Right ventricle myocardium superior (tissue), 1 donor: Measurements from ENCODE around the gene OPRD1. TPM values are rescaled to one million over a fixed set of nuclear protein-coding genes. Genes with fewer than 3 reads are reported as not detected.
"Not testable (repeated sequence)": the region's sequence is repeated elsewhere in the genome, so short reads cannot be mapped to it uniquely, and the experiment has no call there.

Source experiments
- ATAC-seq: fragments of 200-7000 bp; cut with Tn5 transposase; one replicate; pipeline ENCODE4 v1.9.1; 2020; ENCODE audit warnings: mild to moderate bottlenecking; ENCODE audit not compliant: poor library complexity
- DNase-seq: peaks from one replicate; pipeline ENCODE4 v3.0.0-alpha.2; 2020
- intact Hi-C: fragments of 100-400 bp; cut with DNase I; formaldehyde crosslinking; loops from one replicate; pipeline ENCODE4 v1.11.2; 2022
- total RNA-seq: library from RNA; stranded (reverse); fragmentation: NEBNext Ultra II Directional; extraction: Animal tissue kit (Norgen Biotek cat#: 25700); gene quantifications from one replicate; pipeline ENCODE4 v1.2.1, GENCODE V29; 2021
- donor health status: DM: no; HTN: yes; CAD: no; lungs with severe emphysema.

The OPRD1 gene
- total RNA-seq, 1 donor from 2014 or later = not detected

DNA sequence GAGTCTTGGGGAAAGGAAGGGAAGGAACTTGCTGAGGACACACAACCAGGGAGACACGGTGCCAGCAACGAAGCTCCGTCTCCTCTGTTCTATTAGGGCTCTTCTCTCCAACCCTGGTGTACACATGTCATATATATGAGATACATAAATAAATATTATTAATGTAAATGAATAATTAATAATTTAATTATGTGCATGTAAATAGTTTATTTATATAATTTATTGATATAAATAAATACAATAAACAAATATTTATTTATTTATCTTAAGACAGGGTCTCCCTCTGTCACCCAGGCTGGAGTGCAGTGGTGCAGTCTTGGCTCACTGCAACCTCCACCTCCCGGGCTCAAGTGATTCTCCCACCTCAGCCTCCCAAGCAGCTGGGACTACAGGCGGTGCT lies 17.4 kb upstream of the OPRD1 start:
- ATAC-seq, DNase-seq, intact Hi-C loops: not testable (repeated sequence)

DNA sequence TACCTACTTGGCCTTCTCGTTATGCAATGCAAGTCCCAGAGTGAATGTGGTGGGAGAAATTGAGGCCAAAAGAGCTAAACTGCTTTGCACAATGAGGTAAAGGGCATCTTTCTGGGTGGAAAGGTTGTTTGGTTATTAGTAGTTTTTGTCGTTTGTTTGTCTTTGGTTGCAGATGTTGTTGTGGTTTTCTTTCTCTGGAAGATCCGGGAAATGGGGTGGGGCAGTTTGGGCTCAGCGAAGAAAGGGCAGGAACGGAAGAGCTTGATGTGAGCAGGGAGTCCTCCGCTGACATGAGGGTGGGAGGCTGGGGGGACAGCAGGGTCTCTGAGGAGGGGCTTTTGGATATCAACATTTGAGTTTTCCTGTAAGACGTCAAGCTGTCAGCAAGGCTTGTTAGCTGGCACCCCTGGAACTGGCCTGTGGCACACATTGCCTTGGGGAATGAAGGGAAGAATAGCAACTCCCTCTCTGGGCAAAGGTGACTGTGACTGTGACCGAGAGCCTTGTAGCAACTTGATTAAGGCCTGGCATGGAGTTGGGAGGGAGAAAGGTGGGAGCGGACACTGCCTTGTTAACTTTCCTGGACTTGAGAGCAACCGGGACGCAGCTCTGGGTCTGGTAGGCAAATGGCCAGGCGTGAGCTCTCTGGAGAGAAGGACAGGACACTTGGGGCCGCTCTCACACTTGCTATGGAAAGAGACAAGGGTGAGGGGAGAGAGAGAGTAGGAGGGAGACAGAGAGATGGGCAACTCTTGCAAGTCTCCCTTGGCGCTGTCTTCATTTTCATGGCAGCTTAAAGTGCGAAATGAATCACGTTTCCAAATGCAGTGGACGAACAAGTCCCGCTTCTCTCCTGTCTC lies 15.4 kb upstream of the OPRD1 start:
- intact Hi-C loops = no loop called here
- no peak for DNase-seq
- peak; percentile 67 for ATAC-seq

DNA sequence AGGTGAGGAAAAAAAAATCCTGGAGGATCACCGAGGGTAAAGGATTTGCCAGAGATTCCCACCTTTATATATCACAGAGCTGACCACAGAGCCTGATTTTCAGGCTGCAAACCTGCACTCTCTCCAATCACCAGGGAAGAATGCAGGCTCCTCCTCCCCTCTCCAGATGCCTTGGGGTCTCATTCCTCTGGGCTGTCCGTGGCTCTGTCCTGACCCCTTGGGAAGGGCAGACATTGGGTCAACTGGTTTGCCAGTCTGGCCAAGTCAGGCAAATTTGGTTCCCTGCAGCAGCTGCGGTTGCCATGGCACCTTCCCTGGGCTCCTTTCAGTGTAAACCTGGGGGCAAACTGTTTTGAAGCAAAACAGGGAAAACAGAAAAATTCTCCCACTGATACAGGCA lies 11.6 kb upstream of the OPRD1 start:
- intact Hi-C loops = no loop called here
- no peak for ATAC-seq

DNA sequence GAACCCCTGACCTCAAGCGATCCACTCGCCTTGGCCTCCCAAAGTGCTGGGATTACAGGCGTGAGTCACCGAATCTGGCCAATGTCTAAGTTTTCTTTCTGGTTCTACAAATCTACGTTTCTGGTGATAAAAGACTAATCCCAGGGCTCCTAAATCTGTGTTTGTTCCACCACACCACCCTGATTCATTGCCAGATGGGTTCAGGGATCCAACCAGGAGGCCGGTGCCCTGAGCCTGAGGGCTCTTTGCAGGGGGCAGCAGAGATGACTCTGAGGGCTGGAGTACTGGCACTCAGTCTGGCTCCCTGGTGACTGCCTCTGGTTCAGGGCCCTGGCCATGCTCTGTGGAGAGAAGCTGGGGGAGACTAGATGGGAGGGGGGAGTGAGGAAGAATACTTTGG lies 10.5 kb upstream of the OPRD1 start:
- intact Hi-C loops = no loop called here
- DNase-seq = no peak
- ATAC-seq = no peak

More for the DNA sequence above, 11.6 kb upstream of the OPRD1 start:
- no peak for DNase-seq

DNA sequence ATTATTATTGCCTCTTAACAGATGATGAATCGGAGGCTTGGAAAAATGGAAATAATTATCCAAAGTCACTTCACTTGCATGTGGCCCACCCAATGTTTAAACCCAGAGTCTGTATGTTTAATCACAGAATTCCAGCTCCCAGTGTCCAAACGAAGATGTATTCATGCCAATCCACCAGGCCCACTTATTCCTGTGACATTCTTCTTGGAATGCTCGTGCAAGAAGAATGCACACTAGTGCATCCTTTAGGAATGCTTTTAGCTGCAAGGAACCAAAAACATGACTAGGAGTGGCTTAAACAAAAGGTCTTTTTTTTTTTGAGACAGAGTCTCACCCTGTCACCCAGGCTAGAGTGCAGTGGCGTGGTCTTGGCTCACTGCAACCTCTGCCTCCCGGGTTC lies 8.9 kb upstream of the OPRD1 start:
- no peak for DNase-seq
- intact Hi-C loops = no loop called here
- no peak for ATAC-seq

DNA sequence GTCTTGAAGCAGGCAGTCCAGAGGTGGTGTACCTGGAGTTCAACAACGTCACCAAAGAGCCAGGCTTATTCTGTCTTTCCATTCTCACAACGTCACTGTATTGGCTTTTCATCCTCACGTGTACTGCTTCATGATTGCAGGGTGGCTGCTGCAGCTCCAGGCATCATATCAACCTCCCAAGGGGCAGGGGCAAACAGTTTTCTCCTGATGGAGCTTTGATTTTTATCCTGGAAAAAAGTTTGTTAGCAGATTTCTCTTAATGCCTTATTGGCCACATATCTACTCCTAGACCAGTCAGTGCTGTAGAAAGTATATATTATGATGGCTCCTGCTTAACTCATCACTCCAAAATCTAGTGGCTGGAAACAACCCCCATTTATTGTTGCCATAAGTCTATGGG lies 8.3 kb upstream of the OPRD1 start:
- ATAC-seq (no peak), DNase-seq (no peak)
- intact Hi-C loops = loop anchor here (2.0 kb wide), 1 partner anchor 61 kb away; no protein-coding TSS in a partner anchor

DNA sequence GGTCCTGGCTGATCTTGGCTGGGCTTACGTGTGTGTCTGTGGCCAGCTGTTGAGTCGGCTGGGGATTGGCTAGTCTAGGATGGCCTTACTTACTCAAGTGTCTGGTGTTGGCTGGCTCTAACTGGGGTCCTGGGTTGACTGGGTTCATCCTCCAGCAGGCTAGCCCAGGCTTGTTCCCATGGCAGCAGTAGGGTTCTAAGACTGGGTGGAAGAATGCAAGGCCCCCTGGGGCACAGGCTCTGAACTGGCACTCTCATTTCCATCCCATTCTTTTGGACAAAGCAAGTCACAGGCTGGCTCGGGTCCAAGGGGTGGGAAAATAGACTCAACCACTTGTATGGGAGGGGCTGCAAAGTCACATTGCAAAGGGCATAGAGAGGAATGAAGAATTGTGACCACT lies 7.9 kb upstream of the OPRD1 start:
- DNase-seq = no peak
- ATAC-seq = no peak
- intact Hi-C loops = loop anchor here (2.0 kb wide), 1 partner anchor 61 kb away; no protein-coding TSS in a partner anchor

DNA sequence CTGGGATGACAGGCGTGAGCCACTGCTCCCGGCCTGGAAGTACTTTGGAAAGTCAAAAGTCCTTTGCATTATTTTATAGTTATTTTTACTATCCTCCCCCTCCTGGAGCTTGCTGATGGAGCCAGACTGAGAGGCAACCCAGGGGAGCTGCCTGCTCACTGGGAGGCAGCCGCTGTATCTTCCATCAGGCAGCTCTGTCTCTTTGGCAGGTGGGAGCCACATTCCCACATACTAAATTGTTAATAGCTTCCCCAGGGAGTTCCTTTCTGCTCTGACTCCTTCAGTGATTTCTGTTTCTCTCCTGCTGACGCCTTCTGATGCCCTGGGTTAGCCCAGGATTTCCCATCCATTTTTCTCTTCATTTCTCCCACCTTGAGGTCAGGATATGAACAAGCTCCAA lies 4.9 kb upstream of the OPRD1 start:
- intact Hi-C loops = no loop called here
- ATAC-seq (no peak), DNase-seq (no peak)

DNA sequence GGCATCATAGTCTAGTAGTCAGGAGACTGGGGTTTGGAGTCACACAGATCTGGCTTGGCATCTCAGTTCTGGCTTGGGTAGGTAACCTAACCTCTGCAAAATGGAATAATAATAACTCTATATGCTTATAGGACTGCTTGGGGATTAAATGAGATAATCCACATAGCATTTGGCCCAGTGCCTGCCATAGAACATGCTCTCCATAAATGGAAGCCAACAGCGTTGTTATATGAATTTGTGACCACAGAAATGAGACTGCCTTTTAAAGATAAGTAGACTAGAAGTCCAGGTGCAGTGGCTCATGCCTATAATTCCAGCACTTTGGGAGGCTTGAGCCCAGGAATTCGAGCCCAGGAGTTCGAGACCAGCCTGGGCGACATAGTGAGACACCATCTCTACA lies 4.0 kb upstream of the OPRD1 start:
- intact Hi-C loops = no loop called here
- DNase-seq (no peak), ATAC-seq (no peak)

DNA sequence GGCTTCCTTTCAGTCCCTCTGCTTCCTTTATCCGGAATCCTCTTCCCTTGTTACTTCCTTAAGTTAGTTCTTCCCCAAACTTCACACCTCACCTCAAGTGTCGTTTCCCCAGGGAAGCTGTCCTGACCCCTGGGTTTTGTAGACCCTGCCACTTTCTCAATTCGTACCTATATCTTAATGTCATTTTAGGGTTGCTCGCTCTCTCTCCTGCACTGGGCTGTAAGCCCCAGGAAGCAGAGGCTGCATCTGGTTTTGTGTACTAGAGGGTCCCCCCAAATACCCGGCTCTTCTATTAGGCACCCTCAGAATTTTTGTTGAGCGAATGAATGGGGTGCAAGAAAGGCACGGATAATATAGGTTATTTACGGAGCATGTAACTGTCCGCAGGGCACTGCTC lies 603 bp upstream of the OPRD1 start:
- DNase-seq (no peak), ATAC-seq (no peak)
- intact Hi-C loops = no loop called here

DNA sequence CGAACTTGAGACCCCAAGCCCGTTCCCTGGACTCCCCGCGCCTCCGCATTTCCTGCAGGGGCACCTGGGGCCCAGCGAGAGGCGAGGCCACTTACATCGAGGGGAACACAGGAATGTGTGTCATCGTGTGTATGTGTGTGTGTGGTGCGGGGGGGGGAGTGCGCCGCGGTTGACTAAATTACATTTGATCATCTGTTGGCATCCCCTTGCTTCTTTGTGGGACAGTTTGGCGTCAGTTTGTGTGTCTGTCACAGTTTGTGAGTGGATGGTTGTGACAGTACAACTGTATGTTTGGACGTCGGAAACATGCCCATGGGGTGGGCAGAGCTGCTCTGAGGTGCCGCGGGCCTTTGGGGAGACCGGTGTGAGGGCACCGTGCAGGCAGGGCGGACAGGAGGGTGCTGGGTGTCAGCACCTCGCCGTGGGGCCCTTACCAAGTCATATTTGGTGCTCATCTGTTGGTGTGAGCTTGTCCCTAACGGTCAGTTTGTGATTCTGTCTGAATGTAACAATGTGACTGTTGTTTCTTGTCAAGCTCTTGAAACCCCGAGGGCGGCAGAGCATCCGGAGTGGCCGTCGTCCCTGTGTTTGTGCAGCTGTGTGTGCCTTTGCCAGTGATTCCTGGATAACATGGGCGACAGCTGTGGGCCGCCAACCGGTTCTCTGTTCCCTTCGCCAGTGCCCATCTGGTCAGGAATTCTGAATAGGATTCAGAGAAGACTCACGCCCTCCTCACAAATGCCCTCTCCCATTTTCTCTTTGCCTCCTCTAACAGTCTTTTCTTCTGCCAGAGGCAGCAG lies 899 bp downstream of the OPRD1 start:
- ATAC-seq = no peak
- intact Hi-C loops = no loop called here
- DNase-seq = no peak

DNA sequence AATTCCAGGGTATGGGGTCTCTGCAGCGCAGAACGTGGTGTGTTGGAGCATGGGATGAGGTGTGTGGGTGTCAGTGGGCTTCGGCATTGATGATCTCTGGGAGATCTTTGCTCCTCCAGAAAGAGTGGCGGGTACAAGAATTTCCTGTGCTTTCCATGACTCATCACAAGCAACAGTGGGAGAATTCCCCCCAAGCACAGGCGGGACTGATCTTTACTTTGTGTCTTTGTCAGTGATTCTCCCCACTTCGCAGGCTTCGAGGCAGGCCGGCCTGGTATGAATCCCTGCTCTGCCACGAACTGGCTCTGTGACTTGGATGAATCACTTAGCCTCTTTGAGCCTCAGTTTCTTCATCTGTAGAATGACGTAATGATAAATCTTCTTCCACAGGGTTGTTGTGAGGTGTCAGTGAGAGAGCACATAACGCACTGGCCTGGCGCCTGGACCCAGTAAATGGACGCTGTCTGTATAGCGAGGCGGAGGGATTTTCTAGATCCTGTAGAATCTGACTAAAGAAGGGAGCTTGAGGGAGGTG lies 2.0 kb downstream of the OPRD1 start:
- DNase-seq (no peak), ATAC-seq (no peak)
- intact Hi-C loops = no loop called here

DNA sequence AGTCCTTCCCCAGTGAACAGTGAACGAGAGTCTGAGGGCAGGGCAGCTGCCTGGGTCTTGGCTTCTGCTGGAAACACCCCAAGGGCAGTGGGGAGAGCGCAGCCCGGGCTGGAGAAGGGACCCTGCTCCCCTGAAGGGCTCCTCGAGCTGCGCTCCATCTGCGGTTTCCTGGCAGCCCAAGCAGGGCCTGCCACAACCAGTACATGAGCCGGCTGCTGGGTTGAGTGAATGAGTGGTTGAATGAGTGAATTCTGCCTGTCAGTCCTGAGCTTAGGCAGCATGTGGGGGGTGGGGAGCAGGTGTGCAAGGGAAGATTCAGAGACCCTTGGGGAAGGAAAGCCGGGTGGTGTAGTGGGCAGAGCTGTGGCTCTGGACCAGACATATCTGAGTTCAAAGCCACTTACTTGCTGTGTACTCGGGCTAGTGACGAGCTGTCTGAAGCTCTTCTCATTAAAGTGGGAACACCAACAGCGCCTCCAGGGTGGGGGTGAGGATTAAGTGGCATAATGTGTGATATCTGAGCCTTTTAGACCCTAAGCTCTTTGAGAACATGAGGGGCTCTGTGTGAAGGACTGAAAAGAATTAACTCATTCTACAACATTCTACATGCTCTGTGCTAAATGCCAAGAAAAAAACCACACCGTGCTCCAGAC lies 3.7 kb downstream of the OPRD1 start:
- no peak for ATAC-seq
- intact Hi-C loops = no loop called here
- no peak for DNase-seq

DNA sequence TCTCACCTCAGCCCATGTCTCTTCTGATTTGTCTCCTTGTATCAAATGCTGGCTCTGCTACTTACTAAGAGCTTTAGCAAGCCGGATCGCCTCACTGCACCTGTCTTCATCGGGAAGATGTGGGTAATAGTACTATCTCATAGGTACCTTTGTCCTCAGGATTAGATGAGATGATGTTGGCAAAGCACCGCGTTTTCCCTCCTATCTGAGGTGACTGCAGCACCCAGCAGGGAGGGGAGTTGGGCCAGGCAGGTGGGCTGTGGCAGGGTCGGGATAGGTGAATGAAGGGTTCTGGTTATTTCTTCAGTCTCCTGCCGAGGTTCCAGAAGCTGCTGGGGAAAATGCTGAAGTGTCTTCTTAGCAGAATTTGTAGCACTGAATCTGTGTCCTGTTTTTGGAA lies 5.2 kb downstream of the OPRD1 start:
- no peak for DNase-seq
- intact Hi-C loops = no loop called here
- no peak for ATAC-seq

DNA sequence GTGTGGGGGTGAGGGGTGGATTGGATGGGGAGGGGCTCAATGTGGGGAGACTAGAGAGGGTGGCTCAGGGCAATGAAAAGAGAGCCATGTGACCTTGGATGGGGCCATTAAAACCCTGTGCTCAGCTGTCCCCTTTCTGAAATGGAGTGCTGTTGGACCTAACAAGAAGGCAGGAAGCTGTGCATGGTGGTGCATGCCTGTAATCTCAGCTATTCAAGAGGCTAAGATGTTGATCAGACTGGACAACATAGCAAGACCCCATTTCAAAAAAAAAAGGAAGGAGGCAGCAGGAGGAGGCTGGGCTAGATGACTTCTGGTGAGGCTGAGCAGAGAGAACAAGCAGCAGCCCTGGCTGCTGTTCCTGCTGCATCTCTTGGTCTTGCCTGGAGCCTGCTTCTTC lies 7.0 kb downstream of the OPRD1 start:
- ATAC-seq (no peak), DNase-seq (no peak)
- intact Hi-C loops = no loop called here

DNA sequence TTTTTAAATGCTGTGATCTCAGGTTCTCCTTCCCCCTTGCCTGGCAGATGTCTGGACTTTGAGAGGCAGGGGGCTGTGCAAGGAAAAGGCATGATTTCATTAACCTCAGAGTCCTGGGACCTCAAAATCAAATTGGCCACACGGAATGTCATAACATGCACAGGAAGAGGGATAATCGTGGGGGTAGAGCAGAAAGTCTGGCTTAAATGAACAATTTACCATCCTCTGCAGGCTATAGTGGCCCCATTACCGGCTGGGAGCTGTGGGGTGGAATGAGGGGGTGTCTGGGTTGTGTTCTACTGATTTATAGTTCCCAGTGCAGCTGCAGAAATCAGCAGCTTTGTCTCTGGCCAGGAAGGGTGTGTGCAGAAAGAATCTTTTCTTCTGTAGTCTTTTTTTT lies 10.8 kb downstream of the OPRD1 start:
- intact Hi-C loops = no loop called here
- no peak for ATAC-seq
- no peak for DNase-seq

DNA sequence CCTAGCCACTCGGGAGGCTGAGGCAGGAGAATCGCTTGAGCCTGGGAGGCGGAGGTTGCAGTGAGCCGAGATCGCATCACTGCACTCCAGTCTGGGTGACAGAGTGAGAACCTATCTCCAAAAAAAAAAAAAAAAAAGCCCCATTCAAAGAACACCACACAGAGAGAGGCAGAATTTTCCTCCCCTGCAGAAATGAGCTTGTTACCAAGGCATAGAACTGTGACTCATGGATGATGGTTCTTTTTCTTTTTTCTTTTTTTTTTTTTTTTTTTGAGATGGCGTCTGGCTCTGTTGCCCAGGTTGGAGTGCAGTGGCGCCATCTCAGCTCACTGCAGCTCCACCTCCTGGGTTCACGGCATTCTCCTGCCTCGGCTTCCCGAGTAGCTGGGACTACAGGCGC lies 12.1 kb downstream of the OPRD1 start:
- intact Hi-C loops, ATAC-seq, DNase-seq: not testable (repeated sequence)

DNA sequence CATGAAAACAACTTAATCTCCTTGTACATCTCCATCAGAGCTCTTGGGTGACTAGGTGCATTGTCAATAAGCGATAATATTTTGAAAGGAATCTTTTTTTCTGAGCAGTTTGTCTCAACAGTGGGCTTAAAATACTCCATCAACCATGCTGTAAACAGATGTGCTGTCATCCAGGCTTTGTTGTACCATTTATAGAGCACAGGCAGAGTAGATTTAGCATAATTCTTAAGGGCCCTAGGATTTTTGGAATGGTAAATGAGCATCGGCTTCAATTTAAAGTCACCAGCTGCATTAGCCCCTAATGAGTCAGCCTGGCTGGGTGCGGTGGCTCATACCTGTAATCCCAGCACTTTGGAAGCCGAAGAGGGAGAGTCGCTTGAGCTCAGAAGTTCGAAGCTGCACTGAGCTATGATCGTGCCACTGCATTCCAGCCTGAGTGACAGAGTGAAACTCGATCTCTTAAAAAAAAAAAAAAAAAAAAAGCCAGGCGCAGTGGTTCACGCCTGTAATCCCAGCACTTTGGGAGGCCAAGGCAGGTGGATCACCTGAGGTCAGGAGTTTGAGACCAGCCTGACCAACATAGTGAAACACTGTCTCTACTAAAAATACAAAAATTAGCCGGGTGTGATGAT lies 16.4 kb downstream of the OPRD1 start:
- intact Hi-C loops, ATAC-seq, DNase-seq: not testable (repeated sequence)

DNA sequence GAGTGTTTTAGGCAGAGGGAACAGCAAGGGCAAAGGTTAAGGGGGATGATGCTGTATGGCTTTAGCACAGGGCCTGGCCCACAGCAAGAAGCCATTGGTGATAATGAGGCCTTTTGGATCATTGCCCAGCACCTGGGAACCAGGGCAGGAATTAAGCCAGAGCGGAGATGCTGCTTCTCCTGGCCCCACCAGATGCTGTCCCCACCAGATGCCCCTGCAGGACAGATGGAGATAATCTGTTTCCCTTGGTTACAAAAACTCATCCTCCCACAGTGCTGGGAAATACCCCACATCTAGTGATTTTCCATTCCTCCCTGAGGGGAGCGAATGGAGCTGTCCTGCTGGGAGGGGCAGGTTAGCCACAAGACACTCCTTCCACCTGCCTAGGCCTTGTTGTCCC lies 18.8 kb downstream of the OPRD1 start:
- ATAC-seq (no peak), DNase-seq (no peak)
- intact Hi-C loops = no loop called here
